Transverse colon (tissue), 3 donors: Measurements from ENCODE around the gene RAB3A.

Source experiments
- POLR2A ChIP-seq: fragments of 450-650 bp; IDR thresholded peaks from one replicate; pipeline ENCODE4 v1.6.1; 2016; ENCODE audit warnings: antibody characterized with exemption, mild to moderate bottlenecking, moderate library complexity
- TF ChIP-seq, protein P1 (sequence below), 5 experiments: fragments of 200-600 bp in 3 of 5; fragments of 450-650 bp in 2 of 5; sonication (generic) in 3 of 5; IDR thresholded peaks; 1 replicate in 2 of 5; 2 replicates in 3 of 5; pipeline ENCODE4 v1.5.1; 2016 to 2017; ENCODE audit warnings: antibody characterized with exemption in 5 of 5, inconsistent platforms in 3 of 5, mild to moderate bottlenecking in 2 of 5, moderate library complexity in 1 of 5

DNA sequence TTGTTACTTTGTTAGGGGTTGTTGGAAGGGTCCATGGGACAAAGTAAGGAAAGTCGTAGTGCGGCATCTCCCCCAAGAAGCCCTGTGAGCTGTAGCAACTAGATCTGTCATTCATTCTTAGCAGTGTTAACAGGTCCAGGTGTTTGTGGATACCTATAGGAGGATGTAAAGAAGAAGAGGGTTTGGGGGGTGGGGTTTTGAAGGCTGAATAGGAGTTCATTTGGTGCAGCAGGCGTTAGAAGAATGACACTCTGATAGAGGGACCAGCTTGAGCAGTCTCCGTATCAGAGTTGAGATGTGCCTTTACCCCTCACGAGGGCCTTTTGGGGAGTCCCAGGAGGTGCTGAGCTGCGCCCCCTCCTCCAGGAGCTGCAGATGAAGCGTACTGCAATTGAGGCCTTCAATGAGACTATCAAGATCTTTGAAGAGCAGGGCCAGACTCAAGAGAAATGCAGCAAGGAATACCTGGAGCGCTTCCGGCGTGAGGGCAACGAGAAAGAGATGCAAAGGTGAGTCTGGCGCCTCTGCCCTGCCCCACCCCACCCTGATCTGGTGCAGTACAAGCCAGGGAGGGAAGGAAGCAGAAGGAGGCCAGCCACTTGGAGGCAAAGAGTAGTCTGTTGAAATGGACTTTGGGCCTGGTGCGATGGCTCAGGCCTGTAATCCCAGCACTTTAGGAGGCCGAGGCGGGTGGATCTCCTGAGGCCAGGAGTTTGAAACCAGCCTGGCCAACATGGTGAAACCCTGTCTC lies 37.9 kb downstream of the RAB3A start:
- TF ChIP-seq, protein P1, sequence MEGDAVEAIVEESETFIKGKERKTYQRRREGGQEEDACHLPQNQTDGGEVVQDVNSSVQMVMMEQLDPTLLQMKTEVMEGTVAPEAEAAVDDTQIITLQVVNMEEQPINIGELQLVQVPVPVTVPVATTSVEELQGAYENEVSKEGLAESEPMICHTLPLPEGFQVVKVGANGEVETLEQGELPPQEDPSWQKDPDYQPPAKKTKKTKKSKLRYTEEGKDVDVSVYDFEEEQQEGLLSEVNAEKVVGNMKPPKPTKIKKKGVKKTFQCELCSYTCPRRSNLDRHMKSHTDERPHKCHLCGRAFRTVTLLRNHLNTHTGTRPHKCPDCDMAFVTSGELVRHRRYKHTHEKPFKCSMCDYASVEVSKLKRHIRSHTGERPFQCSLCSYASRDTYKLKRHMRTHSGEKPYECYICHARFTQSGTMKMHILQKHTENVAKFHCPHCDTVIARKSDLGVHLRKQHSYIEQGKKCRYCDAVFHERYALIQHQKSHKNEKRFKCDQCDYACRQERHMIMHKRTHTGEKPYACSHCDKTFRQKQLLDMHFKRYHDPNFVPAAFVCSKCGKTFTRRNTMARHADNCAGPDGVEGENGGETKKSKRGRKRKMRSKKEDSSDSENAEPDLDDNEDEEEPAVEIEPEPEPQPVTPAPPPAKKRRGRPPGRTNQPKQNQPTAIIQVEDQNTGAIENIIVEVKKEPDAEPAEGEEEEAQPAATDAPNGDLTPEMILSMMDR (IDR thresholded peaks at IDR 0.05): no peak
- no peak for TF ChIP-seq POLR2A
